CD14-positive monocyte (primary cell): ENCODE measurements around the gene HS6ST2. TPM values are rescaled to one million over a fixed set of nuclear protein-coding genes. Genes with fewer than 3 reads are reported as not detected.

Experiments used
- DNase-seq, 3 donors: peaks; one replicate each; pipeline ENCODE4 v3.0.0-alpha.2; 2011 to 2022
- H2AFZ ChIP-seq: 2 replicates; pipeline ENCODE4 v1.6.0; 2012; ENCODE audit warnings: mild to moderate bottlenecking, low read depth, low read length, inconsistent platforms; ENCODE audit not compliant: insufficient read depth, poor library complexity, severe bottlenecking
- H3K27ac ChIP-seq, 2 donors: 1 replicate in 1 of 2; 2 replicates in 1 of 2; pipeline ENCODE4 v1.5.1; 2012 to 2013; ENCODE audit warnings: low read length in 2 of 2, control low read depth in 1 of 2, inconsistent platforms in 1 of 2, low read depth in 1 of 2, mild to moderate bottlenecking in 1 of 2
- H3K27me3 ChIP-seq, 2 donors: one replicate each; pipeline versions ENCODE4 v1.6.0 to v1.6.1; 2011 to 2013; ENCODE audit warnings: low read length in 2 of 2; ENCODE audit not compliant: control insufficient read depth in 2 of 2, insufficient read depth in 2 of 2
- H3K36me3 ChIP-seq, 2 donors: replicated peaks in 1 of 2; 1 replicate in 1 of 2; 2 replicates in 1 of 2; pipeline versions ENCODE4 v1.5.1 to v1.6.1; 2012 to 2013; ENCODE audit warnings: low read length in 2 of 2, control low read depth in 1 of 2, inconsistent platforms in 1 of 2, mild to moderate bottlenecking in 1 of 2; ENCODE audit not compliant: insufficient read depth in 2 of 2, control insufficient read depth in 1 of 2
- H3K4me1 ChIP-seq, 2 donors: 1 replicate in 1 of 2; 2 replicates in 1 of 2; pipeline versions ENCODE4 v1.5.1 to v1.6.1; 2012 to 2013; ENCODE audit warnings: low read length in 2 of 2, control low read depth in 1 of 2, inconsistent platforms in 1 of 2, mild to moderate bottlenecking in 1 of 2, moderate library complexity in 1 of 2; ENCODE audit not compliant: insufficient read depth in 2 of 2, control insufficient read depth in 1 of 2
- H3K4me2 ChIP-seq: replicated peaks from 2 replicates; pipeline ENCODE3; 2012; ENCODE audit warnings: low read length, moderate library complexity, mild to moderate bottlenecking; ENCODE audit not compliant: poor library complexity, severe bottlenecking; ENCODE audit errors: extremely low read depth
- H3K4me3 ChIP-seq, 3 experiments: fragments of 200-600 bp in 1 of 3; sonication (generic) in 1 of 3; replicated peaks in 1 of 3; 1 replicate in 2 of 3; 2 replicates in 1 of 3; pipeline ENCODE4 v1.5.1; 2011 to 2013; ENCODE audit warnings: low read length in 3 of 3, mild to moderate bottlenecking in 3 of 3, control low read depth in 2 of 3, low read depth in 2 of 3, inconsistent platforms in 1 of 3, moderate library complexity in 1 of 3
- H3K79me2 ChIP-seq: 2 replicates; pipeline ENCODE4 v1.6.0; 2012; ENCODE audit warnings: mild to moderate bottlenecking, control low read depth, inconsistent platforms, low read length, moderate library complexity; ENCODE audit not compliant: insufficient read depth
- H3K9ac ChIP-seq: 2 replicates; pipeline ENCODE4 v1.6.0; 2017; ENCODE audit warnings: low read length, mild to moderate bottlenecking; ENCODE audit not compliant: insufficient read depth, poor library complexity, severe bottlenecking
- H3K9me3 ChIP-seq, 2 donors: replicated peaks in 1 of 2; 1 replicate in 1 of 2; 2 replicates in 1 of 2; pipeline versions ENCODE4 v1.5.1 to v1.6.1; 2012 to 2013; ENCODE audit warnings: low read length in 2 of 2, control low read depth in 1 of 2; ENCODE audit not compliant: control insufficient read depth in 1 of 2, insufficient read depth in 1 of 2
- H4K20me1 ChIP-seq: 2 replicates; pipeline ENCODE4 v1.6.0; 2012; ENCODE audit warnings: mild to moderate bottlenecking, low read length, control low read depth, moderate library complexity; ENCODE audit not compliant: insufficient read depth
- H3K27ac Mint-ChIP-seq, 7 donors: one replicate each; pipeline ENCODE4 v1.8.0; 2020; ENCODE audit warnings: mild to moderate bottlenecking in 7 of 7, mixed read lengths in 7 of 7, moderate library complexity in 6 of 7, inconsistent platforms in 2 of 7
- H3K27me3 Mint-ChIP-seq, 3 donors: one replicate each; pipeline ENCODE4 v1.8.0; 2021 to 2022; ENCODE audit warnings: low read depth in 3 of 3, mild to moderate bottlenecking in 3 of 3, mixed read lengths in 3 of 3, moderate library complexity in 3 of 3, inconsistent platforms in 1 of 3
- H3K36me3 Mint-ChIP-seq, 2 donors: one replicate each; pipeline ENCODE4 v1.8.0; 2020; ENCODE audit warnings: mixed read lengths in 2 of 2, inconsistent platforms in 1 of 2, mild to moderate bottlenecking in 1 of 2
- H3K4me1 Mint-ChIP-seq: one replicate; pipeline ENCODE4 v1.8.0; 2020; ENCODE audit warnings: mild to moderate bottlenecking, mixed read lengths
- H3K4me3 Mint-ChIP-seq, 2 donors: one replicate each; pipeline ENCODE4 v1.8.0; 2020; ENCODE audit warnings: mild to moderate bottlenecking in 2 of 2, mixed read lengths in 2 of 2, moderate library complexity in 1 of 2
- H3K9me3 Mint-ChIP-seq, 7 donors: one replicate each; pipeline ENCODE4 v1.8.0; 2020 to 2022; ENCODE audit warnings: mixed read lengths in 7 of 7, mild to moderate bottlenecking in 6 of 7, moderate library complexity in 6 of 7, inconsistent platforms in 2 of 7
- CTCF ChIP-seq: fragments of 200-600 bp; IDR thresholded peaks from one replicate; pipeline ENCODE4 v1.8.0; 2022; ENCODE audit warnings: antibody characterized with exemption, mild to moderate bottlenecking
- WGBS: methylation state at CpG from one replicate; pipeline ENCODE4 v1.1.5; 2013; ENCODE audit warnings: missing lambda C conversion rate; ENCODE audit not compliant: insufficient coverage; 5-methylcytosine and 5-hydroxymethylcytosine counted together
- intact Hi-C, 2 donors: fragments of 100-400 bp; cut with micrococcal nuclease; formaldehyde crosslinking; loops; one replicate each; pipeline versions ENCODE4 v1.15.0 to v1.15.1; 2023
- polyA plus RNA-seq, 3 donors: library from polyadenylated mRNA; depleted of rRNA in 1 of 3; unstranded in 2 of 3; stranded (reverse) in 1 of 3; fragments of 300-500 nt in 2 of 3; fragments of >200 nt in 1 of 3; fragmentation: Illumina TruSeq in 2 of 3; gene quantifications; 1 replicate in 2 of 3; 2 replicates in 1 of 3; pipeline ENCODE4 v1.2.3, GENCODE V29; 2012 to 2021

The HS6ST2 gene
- polyA plus RNA-seq, 3 donors: not detected

- Mint-ChIP-seq H3K27me3 (peaks cover 0 to 4% (median 0%) of the 10 kb centered on the region in 3 donors), H3K9me3 (peaks cover 0 to 1% (median 0%) of the 10 kb centered on the region in 7 donors), H3K27ac (no peak overlapping the region), H3K4me1 (no peaks in the 10 kb centered on the region), H3K4me3 (no peak overlapping the region), H3K36me3 (no peaks in the 10 kb centered on the region)
- Histone ChIP-seq H4K20me1 (no peaks in the 10 kb centered on the region), H3K4me1 (no peaks in the 10 kb centered on the region), H3K27me3 (peaks cover 0 to 8% of the 10 kb centered on the region in 2 donors), H3K27ac (no peak overlapping the region), H3K79me2 (no peaks in the 10 kb centered on the region), H3K4me2 (no peak overlapping the region), H3K9ac (no peak overlapping the region), H3K36me3 (no peaks in the 10 kb centered on the region), H2AFZ (no peak overlapping the region), H3K4me3 (no peak overlapping the region), H3K9me3 (no peaks in the 10 kb centered on the region)
- no CpG with 5 or more reads among the region's 5 CpGs for WGBS
- DNase-seq: no peak
- intact Hi-C loops: no loop called here
- TF ChIP-seq CTCF: no peak
Measured at GRCh38 chrX:132843363-132843762, 115.1 kb downstream of the HS6ST2 start.

GRCh38 chrX:132842460-132843238 is 115.8 kb downstream of the HS6ST2 start:
- H3K4me1 Mint-ChIP-seq: no peaks in the 10 kb centered on the region
- Histone ChIP-seq H3K4me2 (no peak overlapping the region), H3K79me2 (no peaks in the 10 kb centered on the region), H4K20me1 (no peaks in the 10 kb centered on the region), H3K9ac (no peak overlapping the region), H3K4me1 (no peaks in the 10 kb centered on the region), H3K27ac (no peak overlapping the region), H3K4me3 (no peak overlapping the region), H3K9me3 (no peaks in the 10 kb centered on the region), H3K27me3 (peaks cover 0 to 8% of the 10 kb centered on the region in 2 donors), H2AFZ (no peak overlapping the region), H3K36me3 (no peaks in the 10 kb centered on the region)
- no peak for TF ChIP-seq CTCF
- H3K4me3 Mint-ChIP-seq: no peak overlapping the region
- no peaks in the 10 kb centered on the region for H3K36me3 Mint-ChIP-seq
- peaks cover 0 to 1% (median 0%) of the 10 kb centered on the region in 3 donors for H3K27me3 Mint-ChIP-seq
- H3K9me3 Mint-ChIP-seq: peaks cover 0 to 1% (median 0%) of the 10 kb centered on the region in 7 donors
- no peak overlapping the region for H3K27ac Mint-ChIP-seq
- intact Hi-C loops: no loop called here
- DNase-seq: no peak
- WGBS: no CpG with 5 or more reads among the region's 4 CpGs
